Panc1 (cell line): ENCODE measurements around the gene LIPM. TPM values are rescaled to one million over a fixed set of nuclear protein-coding genes. Genes with fewer than 3 reads are reported as not detected.

Experiments
- ATAC-seq: fragments of 200-7000 bp; cut with Tn5 transposase; 2 replicates; pipeline ENCODE4 v1.9.1; 2020; ENCODE audit warnings: mild to moderate bottlenecking, moderate library complexity
- BruUV-seq: library from RNA; stranded (reverse); fragments of 400-500 nt; replicated peaks from 2 replicates; lab custom pipeline; 2021; lab: Mats Ljungman, UMichigan
- CTCF ChIA-PET: fragments of 300-600 bp; sonication (Branson Sonifier 250); formaldehyde crosslinking; loops from one replicate; lab custom pipeline; 2022; ENCODE audit warnings: antibody characterized with exemption; lab: Charles Lee
- POLR2A ChIA-PET: fragments of 300-600 bp; sonication (Branson Sonifier 250); formaldehyde crosslinking; loops from one replicate; lab custom pipeline; 2022; ENCODE audit warnings: antibody characterized with exemption; lab: Charles Lee
- DNase-seq: peaks from one replicate; pipeline ENCODE4 v3.0.0-alpha.2; 2010; ENCODE audit warnings: low read depth, low spot score
- H3K27ac ChIP-seq: 2 replicates; pipeline ENCODE4 v1.5.1; 2011; ENCODE audit warnings: mild to moderate bottlenecking, low read length, inconsistent platforms
- H3K27me3 ChIP-seq: fragments of 200-500 bp; sonication (Bioruptor generic); 2 replicates; pipeline ENCODE4 v1.6.0; 2014; ENCODE audit warnings: low read length, inconsistent platforms; ENCODE audit not compliant: control insufficient read depth, insufficient read depth
- H3K36me3 ChIP-seq: fragments of 200-500 bp; sonication (Bioruptor generic); 2 replicates; pipeline ENCODE4 v1.5.1; 2014; ENCODE audit warnings: inconsistent platforms, mild to moderate bottlenecking, low read length, moderate library complexity; ENCODE audit not compliant: control insufficient read depth, insufficient read depth
- H3K4me1 ChIP-seq: 2 replicates; pipeline ENCODE4 v1.5.1; 2011; ENCODE audit warnings: inconsistent platforms, mild to moderate bottlenecking, low read length, moderate library complexity; ENCODE audit not compliant: control insufficient read depth, insufficient read depth
- H3K4me3 ChIP-seq, 2 experiments: 2 replicates each; pipeline ENCODE4 v1.5.1; 2011 to 2012; ENCODE audit warnings: low read depth in 2 of 2, low read length in 2 of 2, mild to moderate bottlenecking in 2 of 2, inconsistent platforms in 1 of 2, moderate library complexity in 1 of 2
- H3K9me3 ChIP-seq: fragments of 200-500 bp; sonication (Bioruptor generic); 2 replicates; pipeline ENCODE4 v1.5.1; 2014; ENCODE audit warnings: low read depth, mild to moderate bottlenecking, inconsistent platforms, low read length, moderate library complexity; ENCODE audit not compliant: control insufficient read depth, insufficient read depth
- POLR2AphosphoS5 ChIP-seq: IDR thresholded peaks from 2 replicates; pipeline ENCODE4 v1.6.1; 2012; ENCODE audit warnings: mild to moderate bottlenecking, low read depth, low read length, moderate library complexity
- SIN3A ChIP-seq: IDR thresholded peaks from 2 replicates; pipeline ENCODE4 v1.6.1; 2012; ENCODE audit warnings: low read depth, mild to moderate bottlenecking, low read length, moderate library complexity, borderline replicate concordance; ENCODE audit not compliant: insufficient read depth
- TCF7L2 ChIP-seq: IDR thresholded peaks from 2 replicates; pipeline ENCODE4 v1.6.1; 2011; ENCODE audit warnings: mild to moderate bottlenecking, low read depth, low read length, inconsistent platforms
- in situ Hi-C: cut with HindIII; loops from 2 replicates; pipeline ENCODE4 v1.10.0; 2016; ENCODE audit warnings: low sequenced_read_pairs, low pct_unique_long_range_greater_than_20kb
- intact Hi-C: fragments of 100-400 bp; cut with micrococcal nuclease; formaldehyde crosslinking; loops from one replicate; pipeline ENCODE4 v1.10.0; 2022; ENCODE audit not compliant: unreplicated experiment
- total RNA-seq: library from RNA; stranded (reverse); gene quantifications from one replicate; pipeline ENCODE4 v1.2.1, GENCODE V29; 2021; ENCODE audit not compliant: unreplicated experiment
- TF ChIP-seq, protein P1 (sequence below): fragments of 450-650 bp; IDR thresholded peaks from 2 replicates; pipeline ENCODE4 v1.5.1; 2017; ENCODE audit warnings: mild to moderate bottlenecking
- TF ChIP-seq, protein P2 (sequence below), 2 experiments: IDR thresholded peaks; 2 replicates each; pipeline ENCODE4 v1.6.1; 2011 to 2012; ENCODE audit warnings: low read depth in 2 of 2, control low read depth in 1 of 2, low read length in 1 of 2, mild to moderate bottlenecking in 1 of 2, moderate library complexity in 1 of 2; ENCODE audit not compliant: insufficient read depth in 1 of 2

LIPM gene
- total RNA-seq, 1 experiment from 2014 or later, result not detected

DNA sequence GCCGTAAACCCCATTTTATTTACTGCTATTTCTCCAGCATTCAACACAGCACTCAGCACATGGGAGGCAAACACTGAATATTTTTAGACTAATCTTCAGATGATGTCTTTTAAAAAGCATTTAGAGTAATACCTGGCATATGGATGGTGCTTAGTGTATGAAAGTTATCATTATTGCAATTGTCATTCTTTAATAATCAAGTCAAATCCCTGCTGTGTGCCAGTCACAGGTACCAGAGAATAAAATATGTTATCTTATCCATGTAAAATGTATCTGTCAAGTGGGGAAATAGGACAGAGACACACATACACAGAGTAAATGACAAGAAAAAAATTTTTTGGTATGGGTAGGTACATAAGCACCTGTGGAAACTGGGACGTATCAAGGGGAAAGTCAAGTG lies 30.6 kb downstream of the LIPM start:
- ChIA-PET CTCF (no interaction called here), POLR2A (no interaction called here)
- 0 out of 2 replicates have a peak, but pooled peaks cover 2% of the 10 kb centered on the region for H3K27me3 ChIP-seq
- no peaks in the 10 kb centered on the region for H3K9me3 ChIP-seq
- no peak for TF ChIP-seq SIN3A
- TF ChIP-seq, protein P1, sequence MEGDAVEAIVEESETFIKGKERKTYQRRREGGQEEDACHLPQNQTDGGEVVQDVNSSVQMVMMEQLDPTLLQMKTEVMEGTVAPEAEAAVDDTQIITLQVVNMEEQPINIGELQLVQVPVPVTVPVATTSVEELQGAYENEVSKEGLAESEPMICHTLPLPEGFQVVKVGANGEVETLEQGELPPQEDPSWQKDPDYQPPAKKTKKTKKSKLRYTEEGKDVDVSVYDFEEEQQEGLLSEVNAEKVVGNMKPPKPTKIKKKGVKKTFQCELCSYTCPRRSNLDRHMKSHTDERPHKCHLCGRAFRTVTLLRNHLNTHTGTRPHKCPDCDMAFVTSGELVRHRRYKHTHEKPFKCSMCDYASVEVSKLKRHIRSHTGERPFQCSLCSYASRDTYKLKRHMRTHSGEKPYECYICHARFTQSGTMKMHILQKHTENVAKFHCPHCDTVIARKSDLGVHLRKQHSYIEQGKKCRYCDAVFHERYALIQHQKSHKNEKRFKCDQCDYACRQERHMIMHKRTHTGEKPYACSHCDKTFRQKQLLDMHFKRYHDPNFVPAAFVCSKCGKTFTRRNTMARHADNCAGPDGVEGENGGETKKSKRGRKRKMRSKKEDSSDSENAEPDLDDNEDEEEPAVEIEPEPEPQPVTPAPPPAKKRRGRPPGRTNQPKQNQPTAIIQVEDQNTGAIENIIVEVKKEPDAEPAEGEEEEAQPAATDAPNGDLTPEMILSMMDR, result no peak
- TF ChIP-seq, protein P2, sequence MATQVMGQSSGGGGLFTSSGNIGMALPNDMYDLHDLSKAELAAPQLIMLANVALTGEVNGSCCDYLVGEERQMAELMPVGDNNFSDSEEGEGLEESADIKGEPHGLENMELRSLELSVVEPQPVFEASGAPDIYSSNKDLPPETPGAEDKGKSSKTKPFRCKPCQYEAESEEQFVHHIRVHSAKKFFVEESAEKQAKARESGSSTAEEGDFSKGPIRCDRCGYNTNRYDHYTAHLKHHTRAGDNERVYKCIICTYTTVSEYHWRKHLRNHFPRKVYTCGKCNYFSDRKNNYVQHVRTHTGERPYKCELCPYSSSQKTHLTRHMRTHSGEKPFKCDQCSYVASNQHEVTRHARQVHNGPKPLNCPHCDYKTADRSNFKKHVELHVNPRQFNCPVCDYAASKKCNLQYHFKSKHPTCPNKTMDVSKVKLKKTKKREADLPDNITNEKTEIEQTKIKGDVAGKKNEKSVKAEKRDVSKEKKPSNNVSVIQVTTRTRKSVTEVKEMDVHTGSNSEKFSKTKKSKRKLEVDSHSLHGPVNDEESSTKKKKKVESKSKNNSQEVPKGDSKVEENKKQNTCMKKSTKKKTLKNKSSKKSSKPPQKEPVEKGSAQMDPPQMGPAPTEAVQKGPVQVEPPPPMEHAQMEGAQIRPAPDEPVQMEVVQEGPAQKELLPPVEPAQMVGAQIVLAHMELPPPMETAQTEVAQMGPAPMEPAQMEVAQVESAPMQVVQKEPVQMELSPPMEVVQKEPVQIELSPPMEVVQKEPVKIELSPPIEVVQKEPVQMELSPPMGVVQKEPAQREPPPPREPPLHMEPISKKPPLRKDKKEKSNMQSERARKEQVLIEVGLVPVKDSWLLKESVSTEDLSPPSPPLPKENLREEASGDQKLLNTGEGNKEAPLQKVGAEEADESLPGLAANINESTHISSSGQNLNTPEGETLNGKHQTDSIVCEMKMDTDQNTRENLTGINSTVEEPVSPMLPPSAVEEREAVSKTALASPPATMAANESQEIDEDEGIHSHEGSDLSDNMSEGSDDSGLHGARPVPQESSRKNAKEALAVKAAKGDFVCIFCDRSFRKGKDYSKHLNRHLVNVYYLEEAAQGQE (IDR thresholded peaks at IDR 0.05; ENCODE audit: insufficient read depth in 1 of 2, low read depth in 2 of 2, low read length in 1 of 2), result no peak
- no peak for TF ChIP-seq TCF7L2
- no peak for TF ChIP-seq POLR2AphosphoS5
- ATAC-seq (no peak), DNase-seq (no peak)
- no peak overlapping the region for H3K4me3 ChIP-seq
- BruUV-seq, result no TSS peak
- no peak overlapping the region for H3K27ac ChIP-seq
- H3K36me3 ChIP-seq, result no peaks in the 10 kb centered on the region
- in situ Hi-C loops (no loop called here), intact Hi-C loops (loop anchor here (10.0 kb wide), 1 partner anchor 382 kb away; no protein-coding TSS in a partner anchor)
- H3K4me1 ChIP-seq, result peaks cover 3% of the 10 kb centered on the region; the same call in 1 of the 2 replicates

DNA sequence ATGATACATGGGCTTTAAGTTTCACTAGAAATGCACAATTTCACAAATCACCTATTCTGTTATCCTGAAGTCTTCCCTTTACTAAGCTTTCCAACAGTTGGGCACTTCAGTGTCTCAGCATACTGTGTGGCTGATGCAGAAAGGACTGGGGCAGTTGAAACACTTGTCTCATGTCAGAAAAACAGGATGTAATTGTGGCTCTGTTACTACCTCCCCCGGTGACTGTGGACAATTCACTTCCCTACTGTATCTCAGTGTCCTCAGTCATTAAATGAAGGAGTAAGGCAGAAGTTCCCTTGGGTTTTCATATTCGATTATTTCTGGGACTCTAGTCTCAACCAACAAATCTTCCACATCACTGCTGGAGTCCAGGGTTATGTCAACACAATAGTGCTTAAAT lies 31.2 kb downstream of the LIPM start:
- intact Hi-C loops (loop anchor here (10.0 kb wide), 1 partner anchor 381 kb away; no protein-coding TSS in a partner anchor), in situ Hi-C loops (no loop called here)
- Histone ChIP-seq H3K27me3 (0 out of 2 replicates have a peak, but pooled peaks cover 2% of the 10 kb centered on the region), H3K36me3 (no peaks in the 10 kb centered on the region), H3K27ac (no peak overlapping the region), H3K4me1 (peaks cover 3% of the 10 kb centered on the region; the same call in 1 of the 2 replicates), H3K9me3 (no peaks in the 10 kb centered on the region), H3K4me3 (no peak overlapping the region)
- no peak for ATAC-seq
- ChIA-PET CTCF (interaction anchor here (4.2 kb wide), 1 partner anchor 100 kb away, joined by 52 read pairs; no protein-coding TSS in a partner anchor), POLR2A (no interaction called here)
- BruUV-seq, result no TSS peak
- DNase-seq, result no peak
- TF ChIP-seq POLR2AphosphoS5, result no peak
- TF ChIP-seq, protein P2 (IDR thresholded peaks at IDR 0.05; ENCODE audit: insufficient read depth in 1 of 2, low read depth in 2 of 2, low read length in 1 of 2), result no peak
- TF ChIP-seq SIN3A, result no peak
- TF ChIP-seq TCF7L2, result no peak
- TF ChIP-seq, protein P1, result no peak
